H9 (cell line): Measurements from ENCODE around the gene LPP. TPM values are rescaled to one million over a fixed set of nuclear protein-coding genes. Genes with fewer than 3 reads are reported as not detected.

Source experiments
- DNase-seq: peaks from one replicate; pipeline ENCODE4 v3.0.0-alpha.2; 2017
- H2AFZ ChIP-seq: one replicate; pipeline ENCODE4 v1.6.1; 2013; ENCODE audit warnings: mild to moderate bottlenecking, low read length, control low read depth, moderate library complexity
- H2AK5ac ChIP-seq: 2 replicates; pipeline ENCODE4 v1.6.1; 2013; ENCODE audit warnings: low read length, control low read depth, mixed read lengths; ENCODE audit not compliant: insufficient read length
- H2BK120ac ChIP-seq: one replicate; pipeline ENCODE4 v1.6.1; 2013; ENCODE audit warnings: low read depth, mild to moderate bottlenecking, low read length, control low read depth, inconsistent platforms; ENCODE audit not compliant: poor library complexity, severe bottlenecking
- H2BK12ac ChIP-seq: 2 replicates; pipeline ENCODE4 v1.6.1; 2013; ENCODE audit warnings: low read length, control low read depth, mixed read lengths, low read depth; ENCODE audit not compliant: insufficient read length
- H2BK15ac ChIP-seq: 2 replicates; pipeline ENCODE4 v1.6.1; 2013; ENCODE audit warnings: low read depth, low read length, control low read depth
- H2BK20ac ChIP-seq: one replicate; pipeline ENCODE4 v1.6.1; 2013; ENCODE audit warnings: low read depth, mild to moderate bottlenecking, low read length, control low read depth, inconsistent platforms; ENCODE audit not compliant: poor library complexity, severe bottlenecking
- H2BK5ac ChIP-seq: 2 replicates; pipeline ENCODE4 v1.6.1; 2013; ENCODE audit warnings: low read length, control low read depth, mixed read lengths; ENCODE audit not compliant: insufficient read length
- H3K14ac ChIP-seq: 2 replicates; pipeline ENCODE4 v1.6.1; 2013; ENCODE audit warnings: low read length, control low read depth; ENCODE audit not compliant: insufficient read depth
- H3K18ac ChIP-seq: 2 replicates; pipeline ENCODE4 v1.6.1; 2013; ENCODE audit warnings: low read depth, mild to moderate bottlenecking, mixed read lengths, low read length, control low read depth; ENCODE audit not compliant: insufficient read length
- H3K23ac ChIP-seq: 2 replicates; pipeline ENCODE4 v1.6.1; 2013; ENCODE audit warnings: low read length, control low read depth, mixed read lengths, low read depth; ENCODE audit not compliant: insufficient read length
- H3K23me2 ChIP-seq: 2 replicates; pipeline ENCODE4 v1.6.1; 2013; ENCODE audit warnings: low read depth, mild to moderate bottlenecking, mixed read lengths, low read length, control low read depth; ENCODE audit not compliant: insufficient read length, poor library complexity, severe bottlenecking
- H3K27ac ChIP-seq: 2 replicates; pipeline ENCODE4 v1.5.1; 2013; ENCODE audit warnings: low read length, control low read depth, mixed read lengths, low read depth; ENCODE audit not compliant: insufficient read length
- H3K27me3 ChIP-seq: 2 replicates; pipeline ENCODE4 v1.6.1; 2013; ENCODE audit warnings: low read length, control low read depth, inconsistent platforms; ENCODE audit not compliant: insufficient read depth
- H3K4ac ChIP-seq: 2 replicates; pipeline ENCODE4 v1.6.1; 2013; ENCODE audit warnings: low read depth, mild to moderate bottlenecking, control low read depth, inconsistent platforms, low read length, moderate library complexity
- H3K4me1 ChIP-seq: 2 replicates; pipeline ENCODE4 v1.6.1; 2013; ENCODE audit warnings: low read length, control low read depth, inconsistent platforms; ENCODE audit not compliant: insufficient read depth
- H3K4me2 ChIP-seq: 2 replicates; pipeline ENCODE4 v1.6.1; 2013; ENCODE audit warnings: low read length, control low read depth, mixed read lengths; ENCODE audit not compliant: insufficient read length, insufficient read depth
- H3K56ac ChIP-seq: 2 replicates; pipeline ENCODE4 v1.6.1; 2013; ENCODE audit warnings: low read depth, mild to moderate bottlenecking, mixed read lengths, low read length, control low read depth; ENCODE audit not compliant: insufficient read length
- H3K79me1 ChIP-seq: 2 replicates; pipeline ENCODE4 v1.6.1; 2013; ENCODE audit warnings: low read depth, mild to moderate bottlenecking, moderate library complexity, low read length, control low read depth, inconsistent platforms; ENCODE audit not compliant: insufficient read depth, poor library complexity, severe bottlenecking
- H3K79me2 ChIP-seq: 2 replicates; pipeline ENCODE4 v1.6.1; 2013; ENCODE audit warnings: low read length, control low read depth, inconsistent platforms; ENCODE audit not compliant: insufficient read depth
- H3K9ac ChIP-seq: 2 replicates; pipeline ENCODE4 v1.6.1; 2013; ENCODE audit warnings: low read length, control low read depth, mixed read lengths; ENCODE audit not compliant: insufficient read length; ENCODE audit errors: extremely low read depth
- H3K9me3 ChIP-seq: one replicate; pipeline ENCODE4 v1.6.1; 2013; ENCODE audit warnings: low read depth, low read length, inconsistent platforms; ENCODE audit not compliant: control insufficient read depth
- H3T11ph ChIP-seq: one replicate; pipeline ENCODE4 v1.6.1; 2013; ENCODE audit warnings: mild to moderate bottlenecking, low read length, control low read depth, inconsistent platforms
- H4K20me1 ChIP-seq: one replicate; pipeline ENCODE4 v1.6.1; 2013; ENCODE audit not compliant: control insufficient read depth, insufficient read length, insufficient read depth
- H4K5ac ChIP-seq: 2 replicates; pipeline ENCODE4 v1.6.1; 2013; ENCODE audit warnings: low read depth, mild to moderate bottlenecking, mixed read lengths, low read length, control low read depth; ENCODE audit not compliant: insufficient read length
- H4K8ac ChIP-seq: replicated peaks from 2 replicates; pipeline ENCODE4 v1.6.1; 2013; ENCODE audit warnings: low read length, control low read depth, mixed read lengths, low read depth; ENCODE audit not compliant: insufficient read length
- H4K91ac ChIP-seq: 2 replicates; pipeline ENCODE4 v1.6.1; 2013; ENCODE audit warnings: low read depth, mild to moderate bottlenecking, moderate library complexity, mixed read lengths, low read length, control low read depth; ENCODE audit not compliant: insufficient read length
- H3K27ac Mint-ChIP-seq, 3 experiments: 2 replicates in 2 of 3; 3 replicates in 1 of 3; pipeline ENCODE4 v1.8.0; 2020 to 2021; ENCODE audit warnings: mixed read lengths in 3 of 3, mild to moderate bottlenecking in 1 of 3, moderate library complexity in 1 of 3
- H3K27me3 Mint-ChIP-seq: 2 replicates; pipeline ENCODE4 v1.8.0; 2021; ENCODE audit warnings: low read depth, mild to moderate bottlenecking, moderate library complexity, mixed read lengths
- H3K36me3 Mint-ChIP-seq, 3 experiments: 2 replicates in 2 of 3; 3 replicates in 1 of 3; pipeline ENCODE4 v1.8.0; 2020 to 2021; ENCODE audit warnings: low read depth in 3 of 3, mixed read lengths in 3 of 3; ENCODE audit not compliant: insufficient read depth in 1 of 3
- H3K4me1 Mint-ChIP-seq, 2 experiments: 2 replicates each; pipeline ENCODE4 v1.8.0; 2020; ENCODE audit warnings: mixed read lengths in 2 of 2
- H3K4me3 Mint-ChIP-seq, 2 experiments: 2 replicates in 1 of 2; 3 replicates in 1 of 2; pipeline ENCODE4 v1.8.0; 2020 to 2021; ENCODE audit warnings: mild to moderate bottlenecking in 2 of 2, mixed read lengths in 2 of 2, moderate library complexity in 1 of 2
- H3K9me3 Mint-ChIP-seq, 2 experiments: 2 replicates in 1 of 2; 3 replicates in 1 of 2; pipeline ENCODE4 v1.8.0; 2020; ENCODE audit warnings: mild to moderate bottlenecking in 2 of 2, mixed read lengths in 2 of 2, moderate library complexity in 1 of 2
- WGBS: extraction: QIAGEN DNeasy Blood & Tissue Kit; methylation state at CpG from one replicate; pipeline ENCODE4 v1.1.7; 2013; ENCODE audit warnings: missing lambda C conversion rate, low lambda C conversion rate, mixed read lengths; ENCODE audit not compliant: insufficient read length; ENCODE audit errors: extremely low coverage; 5-methylcytosine and 5-hydroxymethylcytosine counted together
- total RNA-seq: library from RNA; stranded (reverse); gene quantifications from 2 replicates; pipeline ENCODE4 v1.2.1, GENCODE V29; 2021
- TF ChIP-seq, protein P1 (sequence below): fragments of 200-600 bp; sonication (generic); conservative IDR thresholded peaks from 3 replicates; pipeline ENCODE4 v1.8.0; 2021; ENCODE audit warnings: antibody characterized with exemption, mild to moderate bottlenecking

LPP gene
- total RNA-seq, 1 experiment from 2014 or later: 64.6 TPM

DNA sequence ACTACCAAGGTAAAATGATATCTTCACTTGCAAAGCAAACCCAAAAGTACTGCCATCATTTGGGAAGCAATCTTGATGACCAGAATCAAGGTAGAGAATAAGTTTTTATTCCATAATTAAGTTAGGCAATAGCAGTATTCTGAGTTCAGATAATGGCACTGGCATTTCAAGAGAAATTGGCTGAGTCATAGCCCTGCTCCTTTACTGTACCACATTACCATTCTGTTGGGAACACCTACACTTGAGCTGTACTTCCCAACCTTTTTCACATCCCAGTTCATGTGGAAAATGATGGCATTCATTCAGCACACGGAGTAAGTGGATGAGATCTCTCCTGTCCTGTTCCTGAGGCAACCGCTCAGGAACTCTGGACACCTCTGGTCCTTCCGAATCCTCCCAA, 706.2 kb downstream of the LPP start:
- no peak overlapping the region for H3K27ac ChIP-seq
- H3K9ac ChIP-seq: no peak overlapping the region
- no peaks in the 10 kb centered on the region for H3K23me2 ChIP-seq
- H4K91ac ChIP-seq: no peak overlapping the region
- H2BK12ac ChIP-seq: no peak overlapping the region
- TF ChIP-seq, protein P1, sequence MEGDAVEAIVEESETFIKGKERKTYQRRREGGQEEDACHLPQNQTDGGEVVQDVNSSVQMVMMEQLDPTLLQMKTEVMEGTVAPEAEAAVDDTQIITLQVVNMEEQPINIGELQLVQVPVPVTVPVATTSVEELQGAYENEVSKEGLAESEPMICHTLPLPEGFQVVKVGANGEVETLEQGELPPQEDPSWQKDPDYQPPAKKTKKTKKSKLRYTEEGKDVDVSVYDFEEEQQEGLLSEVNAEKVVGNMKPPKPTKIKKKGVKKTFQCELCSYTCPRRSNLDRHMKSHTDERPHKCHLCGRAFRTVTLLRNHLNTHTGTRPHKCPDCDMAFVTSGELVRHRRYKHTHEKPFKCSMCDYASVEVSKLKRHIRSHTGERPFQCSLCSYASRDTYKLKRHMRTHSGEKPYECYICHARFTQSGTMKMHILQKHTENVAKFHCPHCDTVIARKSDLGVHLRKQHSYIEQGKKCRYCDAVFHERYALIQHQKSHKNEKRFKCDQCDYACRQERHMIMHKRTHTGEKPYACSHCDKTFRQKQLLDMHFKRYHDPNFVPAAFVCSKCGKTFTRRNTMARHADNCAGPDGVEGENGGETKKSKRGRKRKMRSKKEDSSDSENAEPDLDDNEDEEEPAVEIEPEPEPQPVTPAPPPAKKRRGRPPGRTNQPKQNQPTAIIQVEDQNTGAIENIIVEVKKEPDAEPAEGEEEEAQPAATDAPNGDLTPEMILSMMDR: no peak
- Mint-ChIP-seq H3K36me3 (no peaks in the 10 kb centered on the region), H3K9me3 (no peaks in the 10 kb centered on the region), H3K4me1 (no peaks in the 10 kb centered on the region), H3K27me3 (no peaks in the 10 kb centered on the region), H3K4me3 (no peak overlapping the region), H3K27ac (no peak overlapping the region)
- H4K5ac ChIP-seq: no peak overlapping the region
- no peak overlapping the region for H2BK15ac ChIP-seq
- no peak overlapping the region for H3K14ac ChIP-seq
- no CpG with 5 or more reads among the region's 3 CpGs for WGBS
- no peak overlapping the region for H4K8ac ChIP-seq
- H3T11ph ChIP-seq: no peak overlapping the region
- no peak for DNase-seq
- no peaks in the 10 kb centered on the region for H3K79me1 ChIP-seq
- H3K9me3 ChIP-seq: no peaks in the 10 kb centered on the region
- no peaks in the 10 kb centered on the region for H4K20me1 ChIP-seq
- H3K18ac ChIP-seq: no peak overlapping the region
- no peak overlapping the region for H2BK5ac ChIP-seq
- H3K23ac ChIP-seq: no peak overlapping the region
- no peak overlapping the region for H2BK120ac ChIP-seq
- H3K79me2 ChIP-seq: no peaks in the 10 kb centered on the region
- H3K56ac ChIP-seq: no peak overlapping the region
- no peak overlapping the region for H2AFZ ChIP-seq
- no peak overlapping the region for H2BK20ac ChIP-seq
- H3K4me1 ChIP-seq: no peaks in the 10 kb centered on the region
- H2AK5ac ChIP-seq: no peak overlapping the region
- no peaks in the 10 kb centered on the region for H3K27me3 ChIP-seq
- no peak overlapping the region for H3K4ac ChIP-seq
- no peak overlapping the region for H3K4me2 ChIP-seq
